ENCODE results near the gene PUDP. TPM values are rescaled to one million over a fixed set of nuclear protein-coding genes. Genes with fewer than 3 reads are reported as not detected.
"Not testable (repeated sequence)": the region's sequence is repeated elsewhere in the genome, so short reads cannot be mapped to it uniquely, and the experiment has no call there.

Gene PUDP
- total RNA-seq, 1 experiment from 2014 or later: 20.3 TPM

DNA sequence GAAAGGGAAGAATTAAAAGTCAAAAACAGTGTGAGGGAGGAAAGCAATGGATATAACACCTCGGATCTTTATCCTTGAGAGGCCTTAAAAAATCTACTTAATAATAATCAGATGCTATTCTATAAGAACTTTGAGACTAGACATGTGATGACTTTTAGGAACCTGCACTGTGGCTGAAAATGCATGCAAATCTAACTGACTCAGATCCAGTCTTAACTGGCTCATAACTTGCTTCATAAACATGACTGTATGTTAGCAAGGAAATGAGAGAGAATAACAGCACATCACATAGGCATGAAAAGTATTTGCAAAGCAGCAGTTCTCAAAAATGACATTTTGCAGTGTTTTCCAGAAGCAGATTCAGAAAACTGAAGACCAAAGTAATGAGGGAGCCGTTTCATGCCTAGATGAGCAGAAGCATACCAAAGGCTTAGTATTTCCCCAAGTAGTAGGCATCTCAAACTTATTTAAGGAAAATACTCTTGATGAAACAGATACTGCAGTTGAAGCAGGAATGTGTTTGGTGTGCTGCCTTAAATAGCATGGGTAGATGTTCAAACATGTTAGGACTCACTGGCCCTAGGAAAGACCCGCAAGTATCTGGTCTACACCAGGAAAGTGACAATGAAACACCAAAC is 104.0 kb downstream of the PUDP start:
- ATAC-seq; H2AFZ ChIP-seq (ENCODE audit: low read depth, low read length, poor library complexity, severe bottlenecking); H3K4me3 ChIP-seq (replicated peaks in 1 of 2; ENCODE audit: low read depth in 1 of 2, low read length in 2 of 2); H3K27ac ChIP-seq (ENCODE audit: low read depth, low read length); H3K9me2 ChIP-seq (ENCODE audit: insufficient read depth); BruUV-seq (replicated peaks); RAD21 ChIA-PET (ENCODE audit: low non-redundant PET in 1 of 2, low total read pairs in 2 of 2, uncharacterized antibody in 2 of 2, unreplicated experiment in 2 of 2); H3K9ac ChIP-seq (ENCODE audit: low read length); DNase-seq (ENCODE audit: low read depth, low spot score); H3K4me1 ChIP-seq (ENCODE audit: control insufficient read depth in 1 of 2, insufficient read depth in 2 of 2, low read length in 2 of 2); H3K36me3 ChIP-seq (ENCODE audit: control insufficient read depth in 1 of 2, insufficient read depth in 2 of 2, low read length in 2 of 2); H3K79me2 ChIP-seq (ENCODE audit: insufficient read depth, low read length); H3K9me3 ChIP-seq (ENCODE audit: control insufficient read depth in 1 of 2, insufficient read depth in 1 of 2, low read depth in 1 of 2, low read length in 2 of 2); POLR2A ChIA-PET; H3K27me3 ChIP-seq (ENCODE audit: insufficient read depth, low read length); intact Hi-C loops (cut with micrococcal nuclease); H4K20me1 ChIP-seq (ENCODE audit: insufficient read depth); H3K4me2 ChIP-seq (ENCODE audit: low read length); CTCF ChIA-PET: not testable (repeated sequence)

DNA sequence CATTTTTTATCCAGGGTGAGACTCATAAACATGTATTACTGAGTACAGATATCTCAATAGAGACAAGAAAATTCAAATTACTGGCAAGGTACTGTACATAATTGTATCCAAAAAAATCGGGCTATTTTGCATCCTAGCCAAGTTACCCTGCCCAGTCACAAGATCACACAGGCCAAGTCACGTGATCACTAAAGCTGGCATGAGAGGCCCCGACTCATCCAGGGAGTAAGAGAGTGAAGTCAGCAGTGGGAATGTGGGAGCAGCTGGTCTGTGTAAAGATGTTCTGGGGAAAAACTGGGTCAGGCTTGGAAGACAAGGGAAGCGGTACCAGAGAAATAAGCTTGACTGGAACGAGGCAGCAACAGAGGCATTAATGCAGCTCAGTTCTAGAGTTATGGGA is 119.7 kb downstream of the PUDP start:
- POLR2A ChIA-PET: no interaction called here
- H3K4me2 ChIP-seq (ENCODE audit: low read length): no peak overlapping the region
- no peak for TF ChIP-seq EZH2phosphoT487 (IDR thresholded peaks at IDR 0.05; ENCODE audit: borderline replicate concordance)
- no peak for TF ChIP-seq POLR2A (IDR thresholded peaks at IDR 0.05; ENCODE audit: borderline replicate concordance, extremely low read depth, insufficient read depth, insufficient read length)
- no peaks in the 10 kb centered on the region for H4K20me1 ChIP-seq (ENCODE audit: insufficient read depth)
- no peaks in the 10 kb centered on the region for H3K9me2 ChIP-seq (ENCODE audit: insufficient read depth)
- no peaks in the 10 kb centered on the region for H3K27me3 ChIP-seq (ENCODE audit: insufficient read depth, low read length)
- no peaks in the 10 kb centered on the region for H3K4me1 ChIP-seq (ENCODE audit: control insufficient read depth in 1 of 2, insufficient read depth in 2 of 2, low read length in 2 of 2)
- ATAC-seq: no peak
- CTCF ChIA-PET: no interaction called here
- no peak overlapping the region for H3K27ac ChIP-seq (ENCODE audit: low read depth, low read length)
- intact Hi-C loops (cut with micrococcal nuclease): no loop called here
- H3K36me3 ChIP-seq (ENCODE audit: control insufficient read depth in 1 of 2, insufficient read depth in 2 of 2, low read length in 2 of 2): no peaks in the 10 kb centered on the region
- no peak for DNase-seq (ENCODE audit: low read depth, low spot score)
- H3K9ac ChIP-seq (ENCODE audit: low read length): no peak overlapping the region
- no peaks in the 10 kb centered on the region for H3K79me2 ChIP-seq (ENCODE audit: insufficient read depth, low read length)
- no peak overlapping the region for H2AFZ ChIP-seq (ENCODE audit: low read depth, low read length, poor library complexity, severe bottlenecking)
- H3K9me3 ChIP-seq (ENCODE audit: control insufficient read depth in 1 of 2, insufficient read depth in 1 of 2, low read depth in 1 of 2, low read length in 2 of 2): no peaks in the 10 kb centered on the region
- no peak overlapping the region for H3K4me3 ChIP-seq (replicated peaks in 1 of 2; ENCODE audit: low read depth in 1 of 2, low read length in 2 of 2)
- BruUV-seq (replicated peaks): no TSS peak
- RAD21 ChIA-PET (ENCODE audit: low non-redundant PET in 1 of 2, low total read pairs in 2 of 2, uncharacterized antibody in 2 of 2, unreplicated experiment in 2 of 2): no interaction called here

DNA sequence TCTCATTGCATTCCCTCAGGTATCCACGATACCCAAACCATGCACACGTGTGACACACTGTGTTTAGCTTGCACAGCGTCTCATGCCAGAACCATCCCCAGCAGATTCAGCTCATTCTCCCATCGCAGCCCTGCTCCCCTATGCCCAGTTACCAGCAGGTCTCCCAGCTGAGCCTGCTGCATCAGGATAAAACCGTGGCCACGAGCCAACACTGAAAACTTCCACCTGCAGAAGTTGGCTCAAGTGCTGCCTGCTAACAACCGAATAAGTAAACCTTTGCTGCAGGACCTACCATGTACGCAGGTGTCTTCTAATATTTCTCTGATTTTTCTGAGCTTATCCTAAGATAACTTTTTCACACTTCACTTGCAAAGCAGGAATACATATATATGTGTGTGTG is 120.9 kb downstream of the PUDP start:
- POLR2A ChIA-PET: no interaction called here
- intact Hi-C loops (cut with micrococcal nuclease): no loop called here
- no peaks in the 10 kb centered on the region for H3K9me2 ChIP-seq (ENCODE audit: insufficient read depth)
- H3K79me2 ChIP-seq (ENCODE audit: insufficient read depth, low read length): no peaks in the 10 kb centered on the region
- H2AFZ ChIP-seq (ENCODE audit: low read depth, low read length, poor library complexity, severe bottlenecking): no peak overlapping the region
- no peak overlapping the region for H3K4me2 ChIP-seq (ENCODE audit: low read length)
- no peaks in the 10 kb centered on the region for H3K27me3 ChIP-seq (ENCODE audit: insufficient read depth, low read length)
- H4K20me1 ChIP-seq (ENCODE audit: insufficient read depth): no peaks in the 10 kb centered on the region
- H3K36me3 ChIP-seq (ENCODE audit: control insufficient read depth in 1 of 2, insufficient read depth in 2 of 2, low read length in 2 of 2): no peaks in the 10 kb centered on the region
- H3K9me3 ChIP-seq (ENCODE audit: control insufficient read depth in 1 of 2, insufficient read depth in 1 of 2, low read depth in 1 of 2, low read length in 2 of 2): no peaks in the 10 kb centered on the region
- RAD21 ChIA-PET (ENCODE audit: low non-redundant PET in 1 of 2, low total read pairs in 2 of 2, uncharacterized antibody in 2 of 2, unreplicated experiment in 2 of 2): no interaction called here
- H3K9ac ChIP-seq (ENCODE audit: low read length): no peak overlapping the region
- ATAC-seq (no peak), DNase-seq (ENCODE audit: low read depth, low spot score) (no peak)
- H3K27ac ChIP-seq (ENCODE audit: low read depth, low read length): no peak overlapping the region
- no peak overlapping the region for H3K4me3 ChIP-seq (replicated peaks in 1 of 2; ENCODE audit: low read depth in 1 of 2, low read length in 2 of 2)
- H3K4me1 ChIP-seq (ENCODE audit: control insufficient read depth in 1 of 2, insufficient read depth in 2 of 2, low read length in 2 of 2): no peaks in the 10 kb centered on the region
- CTCF ChIA-PET: no interaction called here
- BruUV-seq (replicated peaks): no TSS peak
- TF ChIP-seq POLR2AphosphoS5 (IDR thresholded peaks at IDR 0.05; ENCODE audit: low read depth, low read length): no peak
- TF ChIP-seq SIN3A (IDR thresholded peaks at IDR 0.05; ENCODE audit: low read depth): no peak
- TF ChIP-seq JUND (IDR thresholded peaks at IDR 0.05): no peak
- no peak for TF ChIP-seq CTCF (IDR thresholded peaks at IDR 0.05 in 2 of 3, conservative IDR thresholded peaks at IDR 0.05 in 1 of 3; ENCODE audit: borderline replicate concordance in 1 of 3, insufficient read depth in 1 of 3, low read depth in 2 of 3, low read length in 2 of 3)
- TF ChIP-seq MAX (IDR thresholded peaks at IDR 0.05): no peak
- TF ChIP-seq RAD21 (IDR thresholded peaks at IDR 0.05; ENCODE audit: low read depth): no peak
- TF ChIP-seq EZH2phosphoT487 (IDR thresholded peaks at IDR 0.05; ENCODE audit: borderline replicate concordance): no peak
- no peak for TF ChIP-seq EZH2 (IDR thresholded peaks at IDR 0.05)

Data from HCT116 (cell line).